ENCODE measurements around the gene PHTF2. TPM values are rescaled to one million over a fixed set of nuclear protein-coding genes. Genes with fewer than 3 reads are reported as not detected.

PHTF2 gene
- total RNA-seq, 5 donors from 2014 or later (not counting 1 experiment from before 2014, with no cell fraction given) = 19.7 to 35.8 (median 28.0) TPM

DNA sequence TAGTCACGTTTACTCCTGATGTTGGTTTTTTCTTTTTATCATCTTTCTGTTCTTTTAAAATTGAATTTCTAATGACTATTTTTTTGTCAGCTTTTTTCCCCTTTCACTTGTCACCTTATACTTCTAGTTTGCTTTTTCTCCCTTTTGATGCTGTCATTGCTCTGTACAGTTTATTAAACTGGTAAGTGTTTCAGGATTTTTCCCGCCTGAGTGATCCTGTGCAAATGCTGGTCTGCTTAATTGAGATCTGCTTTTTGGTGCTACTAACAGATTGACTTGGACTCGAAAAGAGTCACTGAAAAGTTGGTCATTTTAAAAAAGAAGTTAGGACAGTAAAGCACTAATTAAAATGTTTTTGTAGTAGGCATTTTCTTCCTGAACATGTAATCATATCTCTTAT, 95.2 kb downstream of the PHTF2 start:
- Histone ChIP-seq H3K9me3 (no peaks in the 10 kb centered on the region), H3K27me3 (replicated peaks in 1 of 2; ENCODE audit: control insufficient read depth in 2 of 2, extremely low read depth in 1 of 2, insufficient read depth in 2 of 2, low read length in 1 of 2) (no peaks in the 10 kb centered on the region), H3K27ac (ENCODE audit: low read length) (no peak overlapping the region), H3K4me3 (ENCODE audit: control insufficient read depth in 1 of 2, extremely low read depth in 1 of 2, low read length in 1 of 2) (no peak overlapping the region), H3K4me1 (ENCODE audit: control insufficient read depth in 1 of 2, extremely low read depth in 1 of 2, insufficient read depth in 2 of 2, low read length in 2 of 2) (no peaks in the 10 kb centered on the region), H3K36me3 (ENCODE audit: control insufficient read depth in 2 of 2, extremely low read depth in 1 of 2, insufficient read depth in 1 of 2, low read length in 1 of 2) (no peaks in the 10 kb centered on the region)
- Mint-ChIP-seq H3K4me1 (peaks cover 4 to 17% (median 5%) of the 10 kb centered on the region in 3 donors), H3K36me3 (peaks cover 15% of the 10 kb centered on the region), H3K27ac (no peak overlapping the region), H3K9me3 (no peaks in the 10 kb centered on the region), H3K27me3 (no peaks in the 10 kb centered on the region), H3K4me3 (no peak overlapping the region)
- ChIA-PET POLR2A (no interaction called here), CTCF (no interaction called here)
- DNase-seq (no peak), ATAC-seq (replicated peaks in 1 of 4) (no peak)
- no CpG with 5 or more reads among the region's 3 CpGs for WGBS (ENCODE audit: insufficient coverage)

GRCh38 chr7:77894574-77895091, 96.1 kb downstream of the PHTF2 start:
- ATAC-seq (replicated peaks in 1 of 4) (no peak), DNase-seq (no peak)
- Histone ChIP-seq H3K36me3 (ENCODE audit: control insufficient read depth in 2 of 2, extremely low read depth in 1 of 2, insufficient read depth in 1 of 2, low read length in 1 of 2) (no peaks in the 10 kb centered on the region), H3K4me3 (ENCODE audit: control insufficient read depth in 1 of 2, extremely low read depth in 1 of 2, low read length in 1 of 2) (no peak overlapping the region), H3K27ac (ENCODE audit: low read length) (no peak overlapping the region), H3K27me3 (replicated peaks in 1 of 2; ENCODE audit: control insufficient read depth in 2 of 2, extremely low read depth in 1 of 2, insufficient read depth in 2 of 2, low read length in 1 of 2) (no peaks in the 10 kb centered on the region), H3K4me1 (ENCODE audit: control insufficient read depth in 1 of 2, extremely low read depth in 1 of 2, insufficient read depth in 2 of 2, low read length in 2 of 2) (no peaks in the 10 kb centered on the region), H3K9me3 (no peaks in the 10 kb centered on the region)
- H3K36me3 Mint-ChIP-seq = peaks cover 11% of the 10 kb centered on the region
- peaks cover 0 to 17% (median 5%) of the 10 kb centered on the region in 3 donors for H3K4me1 Mint-ChIP-seq
- POLR2A ChIA-PET = no interaction called here
- no peaks in the 10 kb centered on the region for H3K27me3 Mint-ChIP-seq
- H3K27ac Mint-ChIP-seq = no peak overlapping the region
- H3K9me3 Mint-ChIP-seq = no peaks in the 10 kb centered on the region
- H3K4me3 Mint-ChIP-seq = no peak overlapping the region
- 89% methylated on average over 1 of the region's 2 CpGs for whole genome bisulfite sequencing (ENCODE audit: insufficient coverage)
- CTCF ChIA-PET = no interaction called here

GRCh38 chr7:77895905-77896304, 97.3 kb downstream of the PHTF2 start:
- peaks cover 0 to under 1% of the 10 kb centered on the region in 2 donors for H3K36me3 ChIP-seq (ENCODE audit: control insufficient read depth in 2 of 2, extremely low read depth in 1 of 2, insufficient read depth in 1 of 2, low read length in 1 of 2)
- POLR2A ChIA-PET = no interaction called here
- H3K36me3 Mint-ChIP-seq = peaks cover 9% of the 10 kb centered on the region
- no peak overlapping the region for H3K27ac ChIP-seq (ENCODE audit: low read length)
- DNase-seq (no peak), ATAC-seq (replicated peaks in 1 of 4) (no peak)
- no peaks in the 10 kb centered on the region for H3K27me3 Mint-ChIP-seq
- no peak overlapping the region for H3K4me3 Mint-ChIP-seq
- H3K4me1 Mint-ChIP-seq = peaks cover 0 to 23% (median 3%) of the 10 kb centered on the region in 3 donors
- H3K27me3 ChIP-seq (replicated peaks in 1 of 2; ENCODE audit: control insufficient read depth in 2 of 2, extremely low read depth in 1 of 2, insufficient read depth in 2 of 2, low read length in 1 of 2) = no peaks in the 10 kb centered on the region
- no CpG with 5 or more reads among the region's 3 CpGs for WGBS (ENCODE audit: insufficient coverage)
- H3K9me3 Mint-ChIP-seq = no peaks in the 10 kb centered on the region
- no peak overlapping the region for H3K4me3 ChIP-seq (ENCODE audit: control insufficient read depth in 1 of 2, extremely low read depth in 1 of 2, low read length in 1 of 2)
- CTCF ChIA-PET = no interaction called here
- no peaks in the 10 kb centered on the region for H3K4me1 ChIP-seq (ENCODE audit: control insufficient read depth in 1 of 2, extremely low read depth in 1 of 2, insufficient read depth in 2 of 2, low read length in 2 of 2)
- no peak overlapping the region for H3K27ac Mint-ChIP-seq
- no peaks in the 10 kb centered on the region for H3K9me3 ChIP-seq

DNA sequence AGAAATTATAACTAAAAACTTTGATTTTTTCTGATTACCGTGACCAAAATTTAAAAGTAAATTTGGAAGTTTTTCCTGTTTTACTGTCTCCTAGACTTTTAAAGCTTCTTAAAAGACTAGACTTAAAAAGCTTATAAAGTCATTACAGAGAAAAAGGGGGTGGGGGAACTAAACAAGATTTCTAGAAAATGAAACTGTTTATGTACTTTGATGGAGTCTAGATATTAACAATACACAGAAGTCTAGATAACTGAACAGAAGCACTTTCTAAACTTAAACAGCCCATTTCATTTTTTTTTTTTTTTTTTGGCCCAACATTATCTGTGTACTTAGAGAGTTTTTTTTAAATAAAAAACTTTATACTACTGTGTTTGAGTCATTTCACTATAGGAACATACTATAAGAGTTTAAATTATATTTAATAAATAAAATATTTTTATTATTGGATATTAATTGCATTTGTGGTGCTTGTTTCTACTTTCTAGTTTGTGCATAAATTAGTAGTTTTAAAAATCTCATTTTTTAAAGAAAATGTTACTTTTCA, 98.5 kb downstream of the PHTF2 start:
- Mint-ChIP-seq H3K9me3 (no peaks in the 10 kb centered on the region), H3K4me3 (no peak overlapping the region), H3K4me1 (peaks cover 0 to 18% (median 1%) of the 10 kb centered on the region in 3 donors), H3K27ac (no peak overlapping the region), H3K27me3 (no peaks in the 10 kb centered on the region), H3K36me3 (peaks cover 9% of the 10 kb centered on the region)
- H3K27me3 ChIP-seq (replicated peaks in 1 of 2; ENCODE audit: control insufficient read depth in 2 of 2, extremely low read depth in 1 of 2, insufficient read depth in 2 of 2, low read length in 1 of 2) = no peaks in the 10 kb centered on the region
- no peaks in the 10 kb centered on the region for H3K9me3 ChIP-seq
- H3K4me3 ChIP-seq (ENCODE audit: control insufficient read depth in 1 of 2, extremely low read depth in 1 of 2, low read length in 1 of 2) = no peak overlapping the region
- no peak for DNase-seq
- WGBS (ENCODE audit: insufficient coverage) = no CpG with 5 or more reads among the region's 1 CpG
- ATAC-seq (replicated peaks in 1 of 4) = no peak
- no peak overlapping the region for H3K27ac ChIP-seq (ENCODE audit: low read length)
- POLR2A ChIA-PET = interaction anchor here (0.6 kb wide), 2 partner anchors 37 to 1012 kb away, joined by 5 to 7 read pairs; no protein-coding TSS in a partner anchor
- no peaks in the 10 kb centered on the region for H3K4me1 ChIP-seq (ENCODE audit: control insufficient read depth in 1 of 2, extremely low read depth in 1 of 2, insufficient read depth in 2 of 2, low read length in 2 of 2)
- CTCF ChIA-PET = interaction anchor here in 1 of 2 donors (0.6 to 0.7 kb wide), 2 partner anchors 104 to 247 kb away, joined by 4 read pairs; no protein-coding TSS in a partner anchor
- peaks cover 0 to 4% of the 10 kb centered on the region in 2 donors for H3K36me3 ChIP-seq (ENCODE audit: control insufficient read depth in 2 of 2, extremely low read depth in 1 of 2, insufficient read depth in 1 of 2, low read length in 1 of 2)

GRCh38 chr7:77899516-77899915, 100.9 kb downstream of the PHTF2 start:
- POLR2A ChIA-PET = no interaction called here
- H3K27me3 ChIP-seq (replicated peaks in 1 of 2; ENCODE audit: control insufficient read depth in 2 of 2, extremely low read depth in 1 of 2, insufficient read depth in 2 of 2, low read length in 1 of 2) = no peaks in the 10 kb centered on the region
- Mint-ChIP-seq H3K27me3 (no peaks in the 10 kb centered on the region), H3K27ac (no peak overlapping the region), H3K9me3 (no peaks in the 10 kb centered on the region), H3K4me3 (no peak overlapping the region), H3K36me3 (peaks cover 10% of the 10 kb centered on the region), H3K4me1 (peaks cover 0 to 23% (median 1%) of the 10 kb centered on the region in 3 donors)
- DNase-seq (no peak), ATAC-seq (replicated peaks in 1 of 4) (no peak)
- H3K4me1 ChIP-seq (ENCODE audit: control insufficient read depth in 1 of 2, extremely low read depth in 1 of 2, insufficient read depth in 2 of 2, low read length in 2 of 2) = no peaks in the 10 kb centered on the region
- WGBS (ENCODE audit: insufficient coverage) = no CpG with 5 or more reads among the region's 2 CpGs
- H3K4me3 ChIP-seq (ENCODE audit: control insufficient read depth in 1 of 2, extremely low read depth in 1 of 2, low read length in 1 of 2) = no peak overlapping the region
- H3K27ac ChIP-seq (ENCODE audit: low read length) = no peak overlapping the region
- CTCF ChIA-PET = interaction anchor here in 1 of 2 donors (0.6 kb wide), 2 partner anchors 30 to 1585 kb away, joined by 5 read pairs; no protein-coding TSS in a partner anchor
- peaks cover 0 to 8% of the 10 kb centered on the region in 2 donors for H3K36me3 ChIP-seq (ENCODE audit: control insufficient read depth in 2 of 2, extremely low read depth in 1 of 2, insufficient read depth in 1 of 2, low read length in 1 of 2)
- no peaks in the 10 kb centered on the region for H3K9me3 ChIP-seq

GRCh38 chr7:77903597-77903996, 105.0 kb downstream of the PHTF2 start:
- no CpG with 5 or more reads among the region's 2 CpGs for WGBS (ENCODE audit: insufficient coverage)
- H3K9me3 ChIP-seq = no peaks in the 10 kb centered on the region

More at GRCh38 chr7:77903597-77903996, 105.0 kb downstream of the PHTF2 start:
- Histone ChIP-seq H3K4me3 (ENCODE audit: control insufficient read depth in 1 of 2, extremely low read depth in 1 of 2, low read length in 1 of 2) (no peak overlapping the region), H3K27me3 (replicated peaks in 1 of 2; ENCODE audit: control insufficient read depth in 2 of 2, extremely low read depth in 1 of 2, insufficient read depth in 2 of 2, low read length in 1 of 2) (no peaks in the 10 kb centered on the region), H3K36me3 (ENCODE audit: control insufficient read depth in 2 of 2, extremely low read depth in 1 of 2, insufficient read depth in 1 of 2, low read length in 1 of 2) (peaks cover 0 to 11% of the 10 kb centered on the region in 2 donors), H3K27ac (ENCODE audit: low read length) (no peak overlapping the region), H3K4me1 (ENCODE audit: control insufficient read depth in 1 of 2, extremely low read depth in 1 of 2, insufficient read depth in 2 of 2, low read length in 2 of 2) (no peaks in the 10 kb centered on the region)
- Mint-ChIP-seq H3K4me1 (peaks cover 0 to 25% (median 0%) of the 10 kb centered on the region in 3 donors), H3K27me3 (no peaks in the 10 kb centered on the region), H3K4me3 (no peak overlapping the region), H3K36me3 (peaks cover 13% of the 10 kb centered on the region), H3K9me3 (no peaks in the 10 kb centered on the region), H3K27ac (no peak overlapping the region)
- ChIA-PET POLR2A (no interaction called here), CTCF (interaction anchor here in 1 of 2 donors (1.0 kb wide), 1 partner anchor 144 kb away, joined by 4 read pairs; no protein-coding TSS in a partner anchor)
- DNase-seq (peak in 1 of 35 experiments; percentile 4), ATAC-seq (replicated peaks in 1 of 4) (no peak)
